SU-DHL-6 (cell line): ENCODE results near the gene NIP7.

Experiments
- EZH2phosphoT487 ChIP-seq: fragments of 200-600 bp; sonication (generic), shearing (Covaris generic); conservative IDR thresholded peaks from 2 replicates; pipeline ENCODE4 v1.6.1; 2018; ENCODE audit warnings: mild to moderate bottlenecking, antibody characterized with exemption, low read length, moderate library complexity, mixed read lengths
- TF ChIP-seq, protein P1 (sequence below): fragments of 200-600 bp; sonication (generic); IDR thresholded peaks from one replicate; pipeline ENCODE4 v1.5.1; 2017; ENCODE audit warnings: antibody characterized with exemption, mild to moderate bottlenecking, low read length, moderate library complexity; ENCODE audit not compliant: insufficient read depth, poor library complexity, severe bottlenecking

DNA sequence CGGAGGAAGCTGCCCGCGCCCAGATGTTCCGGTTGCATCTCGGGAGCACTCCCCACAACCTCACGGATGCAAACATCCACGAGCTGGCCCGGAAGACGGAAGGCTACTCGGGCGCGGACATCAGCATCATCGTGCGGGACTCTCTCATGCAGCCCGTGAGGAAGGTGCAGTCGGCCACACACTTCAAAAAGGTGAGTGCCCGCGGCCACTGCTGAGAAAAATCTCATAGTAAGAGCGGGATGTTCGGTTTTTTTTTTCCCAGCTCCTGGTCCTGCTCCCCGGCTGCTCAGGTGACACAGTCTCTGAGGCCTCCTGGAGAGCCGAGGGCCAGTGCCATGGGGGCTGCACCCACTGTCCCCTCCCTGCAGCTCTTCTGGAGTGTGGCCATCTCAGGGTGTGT lies 18.5 kb upstream of the NIP7 start:
- TF ChIP-seq, protein P1, sequence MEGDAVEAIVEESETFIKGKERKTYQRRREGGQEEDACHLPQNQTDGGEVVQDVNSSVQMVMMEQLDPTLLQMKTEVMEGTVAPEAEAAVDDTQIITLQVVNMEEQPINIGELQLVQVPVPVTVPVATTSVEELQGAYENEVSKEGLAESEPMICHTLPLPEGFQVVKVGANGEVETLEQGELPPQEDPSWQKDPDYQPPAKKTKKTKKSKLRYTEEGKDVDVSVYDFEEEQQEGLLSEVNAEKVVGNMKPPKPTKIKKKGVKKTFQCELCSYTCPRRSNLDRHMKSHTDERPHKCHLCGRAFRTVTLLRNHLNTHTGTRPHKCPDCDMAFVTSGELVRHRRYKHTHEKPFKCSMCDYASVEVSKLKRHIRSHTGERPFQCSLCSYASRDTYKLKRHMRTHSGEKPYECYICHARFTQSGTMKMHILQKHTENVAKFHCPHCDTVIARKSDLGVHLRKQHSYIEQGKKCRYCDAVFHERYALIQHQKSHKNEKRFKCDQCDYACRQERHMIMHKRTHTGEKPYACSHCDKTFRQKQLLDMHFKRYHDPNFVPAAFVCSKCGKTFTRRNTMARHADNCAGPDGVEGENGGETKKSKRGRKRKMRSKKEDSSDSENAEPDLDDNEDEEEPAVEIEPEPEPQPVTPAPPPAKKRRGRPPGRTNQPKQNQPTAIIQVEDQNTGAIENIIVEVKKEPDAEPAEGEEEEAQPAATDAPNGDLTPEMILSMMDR: no peak
- no peak for TF ChIP-seq EZH2phosphoT487
